Mesodermal cell (in vitro differentiated cells): ENCODE measurements around the gene GRK3.

Source experiments
- H3K27ac ChIP-seq: 2 replicates; pipeline ENCODE4 v1.7.0; 2013; ENCODE audit warnings: mild to moderate bottlenecking, low read depth, low read length, moderate library complexity; ENCODE audit not compliant: severe bottlenecking
- H3K36me3 ChIP-seq: 2 replicates; pipeline ENCODE4 v1.7.1; 2013; ENCODE audit warnings: mild to moderate bottlenecking, low read length, moderate library complexity; ENCODE audit not compliant: control insufficient read depth, insufficient read depth
- H3K4me1 ChIP-seq: one replicate; pipeline ENCODE4 v1.7.1; 2013; ENCODE audit warnings: mild to moderate bottlenecking, low read length; ENCODE audit not compliant: insufficient read depth, control insufficient read depth, poor library complexity, severe bottlenecking
- H3K4me3 ChIP-seq: 2 replicates; pipeline ENCODE4 v1.7.0; 2013; ENCODE audit warnings: low read length, control low read depth, mild to moderate bottlenecking; ENCODE audit not compliant: insufficient read depth, poor library complexity, severe bottlenecking; ENCODE audit errors: extremely low read depth
- H3K9me3 ChIP-seq: 2 replicates; pipeline ENCODE4 v1.7.1; 2013; ENCODE audit warnings: mild to moderate bottlenecking, low read length, moderate library complexity; ENCODE audit not compliant: control insufficient read depth
- WGBS, 2 experiments: methylation state at CpG; one replicate each; pipeline ENCODE4 v1.1.5; 2013; ENCODE audit warnings: missing lambda C conversion rate in 2 of 2; ENCODE audit not compliant: insufficient coverage in 2 of 2; 5-methylcytosine and 5-hydroxymethylcytosine counted together

The GRK3 gene

DNA sequence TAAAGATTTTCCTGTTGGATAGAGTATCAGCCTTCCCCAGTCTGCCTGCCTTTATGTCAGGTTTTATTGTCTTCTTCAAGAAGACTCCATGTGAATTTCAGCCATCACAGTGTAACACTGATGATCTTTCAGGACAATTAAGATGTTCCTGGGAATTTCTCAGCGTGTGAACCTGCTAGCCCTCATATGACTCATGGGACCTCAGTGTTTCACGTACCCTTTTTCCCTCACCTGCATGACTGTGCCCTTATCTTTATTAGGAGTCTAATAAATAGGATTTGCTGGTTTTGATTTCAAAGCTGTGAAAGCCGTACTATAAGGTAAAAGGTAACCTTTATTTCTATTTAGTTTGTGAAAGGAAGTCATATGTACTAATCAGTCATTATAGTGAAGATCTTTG is 95.9 kb downstream of the GRK3 start:
- H3K9me3 ChIP-seq = no peaks in the 10 kb centered on the region
- H3K27ac ChIP-seq = no peak overlapping the region
- H3K36me3 ChIP-seq = no peaks in the 10 kb centered on the region
- H3K4me1 ChIP-seq = no peaks in the 10 kb centered on the region
- no peak overlapping the region for H3K4me3 ChIP-seq
- 100% methylated on average over 1 of the region's 3 CpGs; no CpG with 5 or more reads in 1 of the 2 experiments for WGBS, 2 experiments

DNA sequence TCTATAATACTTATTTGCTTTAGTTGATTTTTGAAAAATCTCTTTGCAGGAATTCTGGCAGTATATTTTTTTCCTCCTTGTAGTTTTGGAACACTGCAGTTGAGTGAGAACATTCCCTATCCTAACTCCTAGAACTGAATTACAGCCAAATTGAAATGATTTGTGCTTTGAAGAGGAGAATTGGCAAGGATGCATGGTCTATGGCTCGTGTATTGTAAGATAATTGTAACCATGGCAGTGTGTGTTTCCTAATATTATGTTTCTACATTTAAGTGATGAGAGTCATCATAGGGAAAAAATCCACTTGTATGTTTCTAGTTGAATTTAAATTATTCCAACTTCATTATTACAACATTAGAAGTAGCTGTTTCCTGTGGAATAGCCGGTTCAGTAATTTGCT is 96.6 kb downstream of the GRK3 start:
- Histone ChIP-seq H3K27ac (no peak overlapping the region), H3K4me3 (no peak overlapping the region), H3K9me3 (no peaks in the 10 kb centered on the region), H3K4me1 (no peaks in the 10 kb centered on the region), H3K36me3 (no peaks in the 10 kb centered on the region)
- 100% methylated on average over 1 of the region's 2 CpGs; no CpG with 5 or more reads in 1 of the 2 experiments for WGBS, 2 experiments

DNA sequence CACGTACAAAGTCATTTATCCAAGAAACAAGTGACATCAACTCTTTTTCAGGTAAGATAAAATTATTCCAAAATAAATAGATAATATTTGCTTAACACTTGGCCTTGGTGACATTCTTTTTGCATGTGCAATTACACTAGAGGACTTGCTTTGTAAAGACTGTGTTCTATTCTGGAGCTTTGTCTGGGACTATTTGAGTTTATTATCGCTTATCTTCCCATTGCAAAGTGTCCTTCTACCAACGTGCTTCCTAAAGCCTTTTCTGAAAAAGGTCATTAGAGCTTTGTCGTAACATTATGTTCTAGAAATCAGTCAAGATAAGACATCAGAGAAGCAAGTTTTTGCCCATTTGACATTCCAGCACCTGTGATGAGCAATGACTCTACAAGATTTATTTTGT is 99.2 kb downstream of the GRK3 start:
- WGBS, 2 experiments = 89% methylated on average over 3 of the region's 4 CpGs; no CpG with 5 or more reads in 1 of the 2 experiments

DNA sequence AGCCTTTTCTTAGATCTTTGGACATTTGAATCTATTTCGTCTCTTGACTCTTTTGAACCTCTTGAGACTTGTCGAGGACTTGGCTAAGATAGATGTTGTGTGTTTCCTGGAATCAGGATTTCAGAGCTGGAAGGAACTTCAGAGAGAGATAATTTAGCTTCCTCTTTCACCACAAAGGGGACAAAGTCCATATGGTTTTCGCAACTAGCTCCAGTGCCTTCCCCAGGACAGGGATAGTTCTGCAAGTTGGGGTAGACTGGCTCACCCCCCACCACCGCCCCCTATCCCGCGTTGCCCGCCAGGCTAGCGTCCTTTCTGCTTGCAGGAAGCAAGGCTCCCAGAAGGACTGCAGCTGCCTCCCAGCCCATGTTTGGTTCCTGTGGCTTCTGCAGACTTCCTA is 101.8 kb downstream of the GRK3 start:
- Histone ChIP-seq H3K4me1 (no peaks in the 10 kb centered on the region), H3K36me3 (no peaks in the 10 kb centered on the region), H3K9me3 (no peaks in the 10 kb centered on the region), H3K4me3 (no peak overlapping the region), H3K27ac (no peak overlapping the region)
- WGBS, 2 experiments = 79 to 100% methylated on average over 1 to 4 of the region's 8 CpGs

More for the DNA sequence above, 99.2 kb downstream of the GRK3 start:
- H3K9me3 ChIP-seq = no peaks in the 10 kb centered on the region
- H3K4me3 ChIP-seq = no peak overlapping the region
- H3K4me1 ChIP-seq = no peaks in the 10 kb centered on the region
- no peak overlapping the region for H3K27ac ChIP-seq
- no peaks in the 10 kb centered on the region for H3K36me3 ChIP-seq

DNA sequence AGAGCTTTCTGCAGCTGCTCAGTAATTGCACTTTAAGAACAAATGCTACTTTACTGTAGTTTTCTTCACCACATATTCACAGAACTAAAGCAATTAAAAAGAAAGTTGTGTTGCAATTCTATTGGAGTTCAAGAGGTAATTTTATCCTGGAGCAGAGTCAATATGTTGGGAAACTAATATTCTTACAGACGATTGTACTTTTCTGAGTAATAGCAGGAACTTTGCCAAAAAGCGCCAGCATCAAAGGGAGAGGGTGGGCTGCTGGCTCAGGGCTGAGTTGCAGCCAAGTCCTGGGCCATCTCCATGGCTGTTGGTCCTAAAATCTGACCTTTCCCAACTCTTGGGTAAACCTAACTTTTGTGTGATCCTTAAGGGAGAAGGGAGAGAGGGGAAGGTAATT is 104.0 kb downstream of the GRK3 start:
- H3K4me1 ChIP-seq = no peaks in the 10 kb centered on the region
- no peak overlapping the region for H3K27ac ChIP-seq
- H3K4me3 ChIP-seq = no peak overlapping the region
- no peaks in the 10 kb centered on the region for H3K36me3 ChIP-seq
- no peaks in the 10 kb centered on the region for H3K9me3 ChIP-seq
- WGBS, 2 experiments = 91 to 93% methylated on average over 2 of the region's 2 CpGs

DNA sequence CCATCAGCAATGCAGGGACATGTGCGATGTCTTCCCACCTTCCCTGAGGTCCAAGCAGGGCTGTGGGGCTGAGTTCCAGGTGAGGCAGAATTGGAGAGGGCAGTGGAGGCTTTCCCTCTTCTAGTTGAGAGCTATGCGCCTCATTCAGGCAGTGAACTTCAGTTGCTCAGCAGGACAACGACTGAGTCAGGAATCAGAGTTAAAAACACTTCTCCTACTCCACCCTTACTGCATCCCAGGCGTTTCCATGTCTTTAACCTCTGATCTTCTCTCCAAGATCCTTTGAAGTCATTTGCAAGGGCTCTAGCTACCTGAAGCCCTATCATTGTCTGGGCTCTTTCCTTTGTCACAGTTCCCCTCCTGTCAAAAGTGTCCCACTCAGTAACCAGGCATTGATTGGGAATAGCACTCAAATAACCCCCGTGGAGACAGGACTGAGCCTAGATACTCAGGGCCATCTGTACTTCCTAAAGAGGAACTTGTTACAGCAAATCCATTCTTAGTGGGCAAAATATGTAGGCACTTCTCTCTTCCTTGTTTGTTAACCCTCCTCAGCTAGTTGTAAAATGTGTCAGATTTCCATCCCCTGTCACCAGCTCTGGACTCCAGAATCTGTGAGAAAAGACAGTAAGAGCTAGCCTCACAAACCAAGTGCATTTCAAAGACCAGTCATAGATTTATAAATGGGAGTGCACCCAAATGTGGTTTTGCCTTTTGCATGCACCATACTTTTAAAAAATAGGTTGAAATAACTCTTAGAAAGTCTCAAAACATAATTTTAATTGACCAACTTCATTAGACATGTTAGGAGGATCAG is 105.0 kb downstream of the GRK3 start:
- Histone ChIP-seq H3K9me3 (no peaks in the 10 kb centered on the region), H3K27ac (no peak overlapping the region), H3K4me1 (no peaks in the 10 kb centered on the region), H3K36me3 (no peaks in the 10 kb centered on the region), H3K4me3 (no peak overlapping the region)
- WGBS, 2 experiments = 71 to 74% methylated on average over 5 of the region's 5 CpGs

DNA sequence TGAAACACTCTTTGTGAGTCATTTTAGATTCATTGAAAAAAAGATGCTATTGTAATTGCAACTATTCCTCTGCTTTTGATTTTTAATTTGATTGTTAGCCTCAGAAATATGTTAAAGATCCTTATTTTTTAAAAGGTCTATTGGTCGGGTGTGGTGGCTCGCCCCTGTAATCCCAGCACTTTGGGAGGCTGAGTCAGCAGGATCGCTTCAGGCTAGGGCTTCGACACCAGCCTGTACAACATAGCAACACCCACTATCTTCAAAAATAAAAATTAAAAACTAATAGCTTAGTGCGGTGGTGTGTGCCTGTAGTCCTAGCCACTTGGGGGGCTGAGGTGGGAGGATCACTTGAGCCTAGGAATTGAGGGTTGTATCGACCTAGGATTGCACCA is 105.6 kb downstream of the GRK3 start:
- Histone ChIP-seq H3K27ac (no peak overlapping the region), H3K36me3 (no peaks in the 10 kb centered on the region), H3K4me1 (no peaks in the 10 kb centered on the region), H3K4me3 (no peak overlapping the region), H3K9me3 (no peaks in the 10 kb centered on the region)
- WGBS, 2 experiments = 82 to 100% methylated on average over 2 of the region's 6 CpGs

DNA sequence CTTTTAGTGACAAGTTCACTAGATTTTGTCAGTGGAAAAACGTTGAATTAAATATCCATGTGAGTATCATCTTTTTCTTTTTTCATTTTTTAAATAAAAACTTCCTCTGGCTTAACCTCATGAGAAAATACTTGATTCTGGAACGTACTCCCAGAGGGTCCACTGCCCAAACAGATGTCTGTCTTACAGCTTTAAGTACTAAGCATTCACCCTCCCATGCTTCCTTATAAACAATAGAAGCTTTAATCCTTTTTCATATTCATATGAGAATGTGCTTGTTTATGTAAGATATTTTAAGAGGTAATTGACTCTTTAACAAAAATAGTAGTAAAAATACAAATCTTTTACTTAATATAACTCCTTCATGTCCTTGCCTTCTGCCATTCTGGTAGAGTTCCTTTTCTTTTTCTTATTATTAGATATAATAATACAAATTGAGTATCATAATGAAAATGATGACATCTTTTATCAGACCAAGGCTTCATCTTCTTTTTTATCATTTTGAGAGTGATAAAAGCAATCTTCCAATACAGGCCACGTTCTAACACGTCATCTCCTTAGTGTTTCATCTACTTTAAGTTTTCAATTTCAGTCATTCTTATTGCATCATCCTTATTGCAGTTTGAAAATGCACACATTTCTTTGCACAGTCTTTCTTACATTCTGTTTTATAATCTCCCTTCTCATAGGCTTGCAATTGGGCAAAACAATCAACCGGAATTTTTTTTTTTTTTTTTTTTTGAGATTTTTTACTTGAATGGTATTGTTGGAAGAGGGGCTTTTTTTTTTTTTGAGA is 108.0 kb downstream of the GRK3 start:
- no peaks in the 10 kb centered on the region for H3K4me1 ChIP-seq
- no peaks in the 10 kb centered on the region for H3K36me3 ChIP-seq
- no peak overlapping the region for H3K27ac ChIP-seq
- 96 to 100% methylated on average over 3 to 4 of the region's 5 CpGs for WGBS, 2 experiments
- no peaks in the 10 kb centered on the region for H3K9me3 ChIP-seq
- H3K4me3 ChIP-seq = no peak overlapping the region

DNA sequence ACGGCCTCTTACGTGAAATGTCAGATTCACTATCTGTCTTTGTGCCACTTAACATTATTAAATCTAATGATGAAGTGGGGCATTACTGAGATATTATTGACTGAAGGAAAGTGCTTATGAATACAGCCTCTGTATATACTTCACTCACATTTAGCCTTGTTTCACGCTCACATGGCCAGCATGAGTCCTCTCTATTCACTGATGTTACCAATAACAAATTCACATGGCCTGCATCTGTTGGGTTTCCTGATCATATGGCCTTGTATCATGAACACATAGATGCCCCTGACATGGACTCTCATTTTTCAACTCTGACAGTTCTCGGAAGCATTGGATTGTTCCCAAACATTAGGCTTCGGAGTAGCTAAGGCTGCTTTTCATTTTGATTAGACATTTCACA is 109.2 kb downstream of the GRK3 start:
- no peaks in the 10 kb centered on the region for H3K36me3 ChIP-seq
- H3K4me1 ChIP-seq = no peaks in the 10 kb centered on the region
- no peak overlapping the region for H3K4me3 ChIP-seq
- no peaks in the 10 kb centered on the region for H3K9me3 ChIP-seq
- no peak overlapping the region for H3K27ac ChIP-seq
- WGBS, 2 experiments = 86 to 100% methylated on average over 2 to 4 of the region's 5 CpGs

DNA sequence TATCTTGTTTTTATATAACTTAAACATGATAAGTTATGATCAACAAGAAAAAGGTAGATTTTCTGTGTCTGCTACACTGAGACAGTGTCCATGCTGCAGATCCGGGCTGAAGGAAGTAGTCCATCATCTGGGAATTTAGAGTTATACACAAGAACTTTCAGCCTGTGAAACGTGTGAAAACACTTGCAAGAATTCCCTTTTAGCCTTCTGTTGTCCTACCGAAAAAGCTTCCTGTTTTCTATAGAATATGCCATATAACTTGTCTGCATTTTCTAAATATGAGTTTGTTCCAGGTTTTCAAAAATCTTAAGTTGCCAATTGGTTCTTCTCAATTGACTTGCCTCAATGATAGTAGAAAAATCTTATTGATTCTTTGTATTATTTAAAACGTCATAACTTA is 113.2 kb downstream of the GRK3 start:
- no peak overlapping the region for H3K4me3 ChIP-seq
- WGBS, 2 experiments = 90 to 100% methylated on average over 2 to 3 of the region's 4 CpGs
- H3K9me3 ChIP-seq = no peaks in the 10 kb centered on the region
- no peaks in the 10 kb centered on the region for H3K36me3 ChIP-seq
- no peak overlapping the region for H3K27ac ChIP-seq
- H3K4me1 ChIP-seq = no peaks in the 10 kb centered on the region

DNA sequence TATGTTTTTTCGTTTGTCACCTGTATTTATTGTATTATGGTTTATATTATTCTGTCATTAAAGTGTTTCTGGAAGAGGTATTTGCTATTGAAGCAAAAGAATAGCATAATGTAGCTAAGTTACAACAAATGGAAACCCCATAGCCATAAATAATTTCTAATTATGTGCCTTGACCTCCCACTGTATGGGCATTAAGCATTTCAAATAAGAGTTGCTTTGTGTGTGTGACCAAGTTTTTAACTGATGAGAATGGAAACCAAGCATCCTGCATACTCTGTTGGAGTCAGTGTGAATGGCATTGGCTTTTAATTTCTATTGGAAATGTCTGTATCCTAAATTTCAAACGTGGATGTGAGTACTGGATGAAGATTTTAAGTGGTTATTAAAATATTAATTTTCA is 115.6 kb downstream of the GRK3 start:
- Histone ChIP-seq H3K27ac (no peak overlapping the region), H3K4me3 (no peak overlapping the region), H3K9me3 (no peaks in the 10 kb centered on the region), H3K36me3 (no peaks in the 10 kb centered on the region), H3K4me1 (no peaks in the 10 kb centered on the region)
- WGBS, 2 experiments = no CpG with 5 or more reads among the region's 2 CpGs
